GM23338 (cell line): ENCODE data around the gene USH1G. TPM values are rescaled to one million over a fixed set of nuclear protein-coding genes. Genes with fewer than 3 reads are reported as not detected.

Source experiments
- ATAC-seq: fragments of 200-7000 bp; cut with Tn5 transposase; 3 replicates; pipeline ENCODE4 v1.9.1; 2020
- DNase-seq: peaks from one replicate; pipeline ENCODE4 v3.0.0-alpha.2; 2015; ENCODE audit warnings: low spot score
- H2AFZ ChIP-seq: fragments of 200-600 bp; sonication (generic); 2 replicates; pipeline ENCODE4 v1.8.0; 2016; ENCODE audit warnings: antibody characterized with exemption, mild to moderate bottlenecking, moderate library complexity
- H3F3A ChIP-seq: fragments of 200-600 bp; sonication (generic); replicated peaks from 2 replicates; pipeline ENCODE4 v1.8.0; 2017; ENCODE audit warnings: antibody characterized with exemption, mixed run types, low read depth
- H3K27ac ChIP-seq: fragments of 200-600 bp; sonication (generic); 2 replicates; pipeline ENCODE4 v1.6.1; 2016; ENCODE audit warnings: low read depth
- H3K27me3 ChIP-seq: fragments of 200-600 bp; sonication (generic); 2 replicates; pipeline ENCODE4 v1.8.0; 2016; ENCODE audit warnings: mild to moderate bottlenecking, mixed run types, moderate library complexity; ENCODE audit not compliant: insufficient read depth
- H3K36me3 ChIP-seq: fragments of 200-600 bp; sonication (generic); 2 replicates; pipeline ENCODE4 v1.8.0; 2016; ENCODE audit warnings: mild to moderate bottlenecking; ENCODE audit not compliant: insufficient read depth
- H3K4me1 ChIP-seq: fragments of 200-600 bp; sonication (generic); 2 replicates; pipeline ENCODE4 v1.8.0; 2016; ENCODE audit warnings: mild to moderate bottlenecking, moderate library complexity; ENCODE audit not compliant: insufficient read depth
- H3K4me2 ChIP-seq: fragments of 200-600 bp; sonication (generic); 2 replicates; pipeline ENCODE4 v1.7.1; 2017; ENCODE audit warnings: mixed run types
- H3K4me3 ChIP-seq: fragments of 200-600 bp; sonication (generic); 2 replicates; pipeline ENCODE4 v1.6.1; 2016; ENCODE audit warnings: mixed run types
- H3K79me2 ChIP-seq: fragments of 200-600 bp; sonication (generic); replicated peaks from 2 replicates; pipeline ENCODE4 v1.8.0; 2017; ENCODE audit warnings: mild to moderate bottlenecking; ENCODE audit not compliant: insufficient read depth
- H3K9me2 ChIP-seq: fragments of 200-600 bp; sonication (generic); 2 replicates; pipeline ENCODE4 v1.8.0; 2017; ENCODE audit not compliant: insufficient read depth
- H4K20me1 ChIP-seq: fragments of 200-600 bp; sonication (generic); replicated peaks from 2 replicates; pipeline ENCODE4 v1.8.0; 2017; ENCODE audit warnings: mild to moderate bottlenecking; ENCODE audit not compliant: insufficient read depth
- H3K27ac Mint-ChIP-seq: 2 replicates; pipeline ENCODE4 v1.8.0; 2020; ENCODE audit warnings: inconsistent platforms, mild to moderate bottlenecking, moderate library complexity, mixed read lengths
- H3K27me3 Mint-ChIP-seq: 3 replicates; pipeline ENCODE4 v1.8.0; 2022; ENCODE audit warnings: low read depth, mild to moderate bottlenecking, moderate library complexity, mixed read lengths, inconsistent platforms; ENCODE audit not compliant: insufficient read depth, poor library complexity
- H3K36me3 Mint-ChIP-seq: 3 replicates; pipeline ENCODE4 v1.8.0; 2021; ENCODE audit warnings: low read depth, mild to moderate bottlenecking, inconsistent platforms, moderate library complexity, mixed read lengths
- H3K4me1 Mint-ChIP-seq: 3 replicates; pipeline ENCODE4 v1.8.0; 2020; ENCODE audit warnings: mild to moderate bottlenecking, inconsistent platforms, mixed read lengths
- H3K4me3 Mint-ChIP-seq: 3 replicates; pipeline ENCODE4 v1.8.0; 2021; ENCODE audit warnings: moderate library complexity, mild to moderate bottlenecking, inconsistent platforms, mixed read lengths
- H3K9me3 Mint-ChIP-seq: 3 replicates; pipeline ENCODE4 v1.8.0; 2020; ENCODE audit warnings: moderate library complexity, mild to moderate bottlenecking, inconsistent platforms, mixed read lengths
- CREB1 ChIP-seq: fragments of 250-450 bp; sonication (Bioruptor Pico); IDR thresholded peaks from 2 replicates; pipeline ENCODE4 v1.5.0; 2020; ENCODE audit warnings: low read depth, mild to moderate bottlenecking, moderate library complexity
- EZH2 ChIP-seq: fragments of 200-600 bp; sonication (generic); IDR thresholded peaks from one replicate; pipeline ENCODE4 v1.8.0; 2017; ENCODE audit warnings: antibody characterized with exemption, mild to moderate bottlenecking, low read depth; ENCODE audit not compliant: unreplicated experiment
- EZH2phosphoT487 ChIP-seq: fragments of 200-600 bp; sonication (generic); IDR thresholded peaks from one replicate; pipeline ENCODE4 v1.8.1; 2018; ENCODE audit warnings: antibody characterized with exemption; ENCODE audit not compliant: unreplicated experiment
- JUNB ChIP-seq: IDR thresholded peaks from one replicate; pipeline ENCODE4 v1.6.1; 2016; ENCODE audit warnings: antibody characterized with exemption; ENCODE audit not compliant: unreplicated experiment
- NANOG ChIP-seq: IDR thresholded peaks from 2 replicates; pipeline ENCODE4 v1.6.1; 2016; ENCODE audit warnings: antibody characterized with exemption, borderline replicate concordance
- POLR2AphosphoS5 ChIP-seq: IDR thresholded peaks from 2 replicates; pipeline ENCODE4 v1.6.1; 2016; ENCODE audit warnings: antibody characterized with exemption, low read depth
- STAT1 ChIP-seq: IDR thresholded peaks from one replicate; pipeline ENCODE4 v1.6.1; 2016; ENCODE audit warnings: antibody characterized with exemption; ENCODE audit not compliant: unreplicated experiment
- ZNF114 ChIP-seq: fragments of 250-450 bp; sonication (Bioruptor Pico); IDR thresholded peaks from 2 replicates; pipeline ENCODE4 v1.5.0; 2020; ENCODE audit warnings: mild to moderate bottlenecking, moderate library complexity
- ZNF331 ChIP-seq: fragments of 250-450 bp; sonication (Bioruptor Pico); IDR thresholded peaks from 2 replicates; pipeline ENCODE4 v1.5.0; 2020; ENCODE audit warnings: low read depth, mild to moderate bottlenecking, moderate library complexity
- polyA plus RNA-seq: library from polyadenylated mRNA; unstranded; fragments of >200 nt; fragmentation: Nextera tagmentation; extraction: Ambion mirVana; gene quantifications from 2 replicates; pipeline ENCODE4 v1.2.1, GENCODE V29; 2016
- total RNA-seq: library from RNA; depleted of rRNA; stranded (reverse); fragments of >200 nt; shearing (Covaris generic); gene quantifications from 2 replicates; pipeline ENCODE4 v1.2.3, GENCODE V29; 2014
- TF ChIP-seq, protein P1 (sequence below): IDR thresholded peaks from one replicate; pipeline ENCODE4 v1.6.1; 2018; ENCODE audit warnings: antibody characterized with exemption; ENCODE audit not compliant: unreplicated experiment

USH1G gene
- total and polyA plus RNA-seq, 2 experiments from 2014 or later = 0.34 to 1.7 TPM

DNA sequence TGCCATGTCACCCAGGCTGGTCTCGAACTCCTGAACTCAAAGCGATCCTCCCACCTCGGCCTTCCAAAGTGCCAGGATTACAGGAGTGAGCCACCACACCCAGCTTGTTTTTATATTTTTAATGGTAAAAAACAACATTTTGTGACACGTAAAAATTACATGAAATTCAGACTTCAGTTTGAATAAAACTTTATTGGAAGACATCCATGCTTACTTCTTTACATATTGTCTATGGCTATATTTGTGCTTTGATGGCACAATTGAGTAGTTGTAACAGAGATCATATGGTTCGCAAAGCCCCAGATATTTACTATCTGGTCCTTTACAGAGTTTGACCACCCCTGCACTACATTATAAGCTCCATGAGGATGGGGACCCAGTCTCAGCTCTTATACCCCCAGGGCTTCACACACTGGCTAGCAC lies 48.4 kb downstream of the USH1G start:
- DNase-seq (no peak), ATAC-seq (no peak)
- Mint-ChIP-seq H3K36me3 (peaks cover 6% of the 10 kb centered on the region; the same call in 1 of the 3 replicates), H3K9me3 (no peaks in the 10 kb centered on the region), H3K4me1 (peaks cover 24% of the 10 kb centered on the region), H3K27me3 (peaks cover 12% of the 10 kb centered on the region), H3K27ac (no peak overlapping the region), H3K4me3 (no peak overlapping the region)
- 0 out of 2 replicates have a peak, but pooled peaks cover 4% of the 10 kb centered on the region for H3F3A ChIP-seq
- no peak overlapping the region for H3K4me2 ChIP-seq
- 0 out of 2 replicates have a peak, but pooled peaks cover 3% of the 10 kb centered on the region for H4K20me1 ChIP-seq
- no peaks in the 10 kb centered on the region for H3K36me3 ChIP-seq
- TF ChIP-seq EZH2phosphoT487 (no peak), CREB1 (CRISPR knock-in tag) (no peak), JUNB (no peak)
- peaks cover 9% of the 10 kb centered on the region; the same call in 1 of the 2 replicates for H3K4me1 ChIP-seq
- H3K4me3 ChIP-seq = no peak overlapping the region
- 0 out of 2 replicates have a peak, but pooled peaks cover 7% of the 10 kb centered on the region for H3K27me3 ChIP-seq
- no peak overlapping the region for H2AFZ ChIP-seq
- no peaks in the 10 kb centered on the region for H3K9me2 ChIP-seq
- no peak overlapping the region for H3K27ac ChIP-seq
- no peaks in the 10 kb centered on the region for H3K79me2 ChIP-seq

DNA sequence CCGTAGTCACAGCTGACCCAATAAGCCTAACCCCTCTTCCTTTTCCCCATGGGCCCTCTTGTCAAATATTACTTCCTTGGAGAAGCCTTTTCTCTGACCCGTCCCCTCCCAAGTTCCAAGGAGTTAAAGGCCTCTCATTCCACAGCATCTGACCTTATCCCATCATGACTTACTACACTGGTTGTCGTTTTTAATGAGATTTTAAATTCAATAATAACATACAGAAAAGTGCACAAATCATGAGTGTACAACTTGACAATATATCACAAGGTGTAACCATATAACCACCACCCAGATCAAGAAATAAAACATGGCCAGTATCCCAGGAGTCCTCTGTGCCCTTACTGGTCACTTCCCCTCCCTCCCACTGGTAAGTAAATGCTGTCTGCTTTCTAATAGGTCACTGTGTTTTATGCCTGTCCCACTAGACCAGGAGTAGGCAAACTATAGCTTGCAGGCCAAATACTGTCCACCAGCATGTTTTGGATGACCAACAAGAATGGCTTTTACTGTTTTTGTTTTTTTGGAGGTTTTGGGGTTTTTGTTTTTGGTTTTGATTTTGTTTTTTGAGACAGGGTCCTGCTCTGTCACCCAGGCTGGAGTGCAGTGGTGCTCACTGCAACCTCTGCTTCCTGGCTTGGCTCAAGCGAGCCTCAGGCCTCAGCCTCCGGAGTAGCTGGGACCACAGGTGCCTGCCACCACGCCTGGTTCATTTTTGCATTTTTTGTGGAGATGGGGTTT lies 49.0 kb downstream of the USH1G start:
- Mint-ChIP-seq H3K4me3 (peak overlapping the region; percentile 91), H3K9me3 (peaks cover 2% of the 10 kb centered on the region; the same call in 1 of the 3 replicates), H3K4me1 (peaks cover 24% of the 10 kb centered on the region), H3K36me3 (peaks cover 6% of the 10 kb centered on the region; the same call in 1 of the 3 replicates), H3K27ac (peak overlapping the region; percentile 90), H3K27me3 (peaks cover 17% of the 10 kb centered on the region)
- H3F3A ChIP-seq = 0 out of 2 replicates have a peak, but pooled peaks cover 4% of the 10 kb centered on the region
- H3K4me2 ChIP-seq = peak overlapping the region; percentile 73
- peak overlapping the region; percentile 95 for H3K4me3 ChIP-seq
- ATAC-seq = no peak
- TF ChIP-seq POLR2AphosphoS5 (no peak), EZH2phosphoT487 (no peak), CREB1 (CRISPR knock-in tag) (no peak), ZNF331 (CRISPR knock-in tag) (no peak), JUNB (no peak), ZNF114 (CRISPR knock-in tag) (no peak), STAT1 (no peak), NANOG (no peak), EZH2 (no peak)
- TF ChIP-seq, protein P1, sequence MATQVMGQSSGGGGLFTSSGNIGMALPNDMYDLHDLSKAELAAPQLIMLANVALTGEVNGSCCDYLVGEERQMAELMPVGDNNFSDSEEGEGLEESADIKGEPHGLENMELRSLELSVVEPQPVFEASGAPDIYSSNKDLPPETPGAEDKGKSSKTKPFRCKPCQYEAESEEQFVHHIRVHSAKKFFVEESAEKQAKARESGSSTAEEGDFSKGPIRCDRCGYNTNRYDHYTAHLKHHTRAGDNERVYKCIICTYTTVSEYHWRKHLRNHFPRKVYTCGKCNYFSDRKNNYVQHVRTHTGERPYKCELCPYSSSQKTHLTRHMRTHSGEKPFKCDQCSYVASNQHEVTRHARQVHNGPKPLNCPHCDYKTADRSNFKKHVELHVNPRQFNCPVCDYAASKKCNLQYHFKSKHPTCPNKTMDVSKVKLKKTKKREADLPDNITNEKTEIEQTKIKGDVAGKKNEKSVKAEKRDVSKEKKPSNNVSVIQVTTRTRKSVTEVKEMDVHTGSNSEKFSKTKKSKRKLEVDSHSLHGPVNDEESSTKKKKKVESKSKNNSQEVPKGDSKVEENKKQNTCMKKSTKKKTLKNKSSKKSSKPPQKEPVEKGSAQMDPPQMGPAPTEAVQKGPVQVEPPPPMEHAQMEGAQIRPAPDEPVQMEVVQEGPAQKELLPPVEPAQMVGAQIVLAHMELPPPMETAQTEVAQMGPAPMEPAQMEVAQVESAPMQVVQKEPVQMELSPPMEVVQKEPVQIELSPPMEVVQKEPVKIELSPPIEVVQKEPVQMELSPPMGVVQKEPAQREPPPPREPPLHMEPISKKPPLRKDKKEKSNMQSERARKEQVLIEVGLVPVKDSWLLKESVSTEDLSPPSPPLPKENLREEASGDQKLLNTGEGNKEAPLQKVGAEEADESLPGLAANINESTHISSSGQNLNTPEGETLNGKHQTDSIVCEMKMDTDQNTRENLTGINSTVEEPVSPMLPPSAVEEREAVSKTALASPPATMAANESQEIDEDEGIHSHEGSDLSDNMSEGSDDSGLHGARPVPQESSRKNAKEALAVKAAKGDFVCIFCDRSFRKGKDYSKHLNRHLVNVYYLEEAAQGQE = no peak
- 0 out of 2 replicates have a peak, but pooled peaks cover 7% of the 10 kb centered on the region for H3K27me3 ChIP-seq
- no peak for DNase-seq
- H4K20me1 ChIP-seq = 0 out of 2 replicates have a peak, but pooled peaks cover 3% of the 10 kb centered on the region
- H2AFZ ChIP-seq = 0 out of 2 replicates have a peak overlapping the region, but pooled peaks have one; percentile 2
- H3K4me1 ChIP-seq = peaks cover 9% of the 10 kb centered on the region; the same call in 1 of the 2 replicates
- H3K9me2 ChIP-seq = no peaks in the 10 kb centered on the region
- H3K36me3 ChIP-seq = no peaks in the 10 kb centered on the region
- H3K27ac ChIP-seq = peak overlapping the region; percentile 66
- H3K79me2 ChIP-seq = no peaks in the 10 kb centered on the region
